Upper lobe of right lung (tissue), 1 donor: ENCODE data around the gene PLEKHN1. TPM values are rescaled to one million over a fixed set of nuclear protein-coding genes. Genes with fewer than 3 reads are reported as not detected.

ENCODE experiments used
- ATAC-seq: fragments of 200-7000 bp; cut with Tn5 transposase; one replicate; pipeline ENCODE4 v1.9.1; 2020; ENCODE audit warnings: mild to moderate bottlenecking, moderate library complexity
- DNase-seq: peaks from one replicate; pipeline ENCODE4 v3.0.0-alpha.2; 2020
- H3K27ac ChIP-seq: fragments of 200-600 bp; one replicate; pipeline ENCODE4 v1.8.0; 2022
- H3K27me3 ChIP-seq: fragments of 200-600 bp; one replicate; pipeline ENCODE4 v1.8.0; 2022; ENCODE audit warnings: mild to moderate bottlenecking
- H3K36me3 ChIP-seq: fragments of 200-600 bp; one replicate; pipeline ENCODE4 v1.8.0; 2022
- H3K4me1 ChIP-seq: fragments of 200-600 bp; one replicate; pipeline ENCODE4 v1.8.0; 2022
- H3K4me3 ChIP-seq: fragments of 200-600 bp; one replicate; pipeline ENCODE4 v1.8.0; 2022; ENCODE audit warnings: mild to moderate bottlenecking
- H3K9me3 ChIP-seq: fragments of 200-600 bp; one replicate; pipeline ENCODE4 v1.8.0; 2022
- intact Hi-C: fragments of 100-400 bp; cut with DNase I; formaldehyde crosslinking; loops from one replicate; pipeline ENCODE4 v1.11.0; 2022
- total RNA-seq: library from RNA; stranded (reverse); fragmentation: NEBNext Ultra II Directional; extraction: Animal tissue kit (Norgen Biotek cat#: 25700); gene quantifications from one replicate; pipeline ENCODE4 v1.2.1, GENCODE V29; 2021
- TF ChIP-seq, protein P1 (sequence below): fragments of 200-600 bp; IDR thresholded peaks from one replicate; pipeline ENCODE4 v1.8.0; 2022; ENCODE audit warnings: antibody characterized with exemption
- donor health status: DM: no; HTN: yes; CAD: no; lungs with severe emphysema.

PLEKHN1 gene
- total RNA-seq, 1 donor from 2014 or later = 2.1 TPM

DNA sequence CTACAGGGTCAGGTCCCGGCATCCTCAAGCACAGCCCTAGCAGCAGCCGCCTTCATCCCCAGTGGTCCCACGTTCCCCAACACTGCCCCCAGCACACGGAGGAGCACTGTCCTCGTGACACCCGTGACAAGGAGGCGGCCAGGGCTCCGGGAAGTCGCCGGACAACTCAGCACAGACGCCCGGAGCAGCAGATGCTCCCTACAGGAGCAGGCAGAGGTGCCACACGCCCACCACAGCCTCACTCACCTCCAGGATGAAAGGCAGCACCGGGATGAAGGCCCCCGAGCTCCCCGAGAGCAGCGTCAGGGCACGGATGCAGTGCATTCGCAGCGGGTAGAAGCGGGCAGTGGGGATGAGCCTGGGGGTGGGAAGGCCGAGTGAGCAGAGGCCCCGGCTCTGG is 15.4 kb upstream of the PLEKHN1 start:
- H3K4me1 ChIP-seq = no peaks in the 10 kb centered on the region
- no peak for DNase-seq
- no peak for ATAC-seq
- peaks cover 87% of the 10 kb centered on the region for H3K36me3 ChIP-seq
- TF ChIP-seq, protein P1, sequence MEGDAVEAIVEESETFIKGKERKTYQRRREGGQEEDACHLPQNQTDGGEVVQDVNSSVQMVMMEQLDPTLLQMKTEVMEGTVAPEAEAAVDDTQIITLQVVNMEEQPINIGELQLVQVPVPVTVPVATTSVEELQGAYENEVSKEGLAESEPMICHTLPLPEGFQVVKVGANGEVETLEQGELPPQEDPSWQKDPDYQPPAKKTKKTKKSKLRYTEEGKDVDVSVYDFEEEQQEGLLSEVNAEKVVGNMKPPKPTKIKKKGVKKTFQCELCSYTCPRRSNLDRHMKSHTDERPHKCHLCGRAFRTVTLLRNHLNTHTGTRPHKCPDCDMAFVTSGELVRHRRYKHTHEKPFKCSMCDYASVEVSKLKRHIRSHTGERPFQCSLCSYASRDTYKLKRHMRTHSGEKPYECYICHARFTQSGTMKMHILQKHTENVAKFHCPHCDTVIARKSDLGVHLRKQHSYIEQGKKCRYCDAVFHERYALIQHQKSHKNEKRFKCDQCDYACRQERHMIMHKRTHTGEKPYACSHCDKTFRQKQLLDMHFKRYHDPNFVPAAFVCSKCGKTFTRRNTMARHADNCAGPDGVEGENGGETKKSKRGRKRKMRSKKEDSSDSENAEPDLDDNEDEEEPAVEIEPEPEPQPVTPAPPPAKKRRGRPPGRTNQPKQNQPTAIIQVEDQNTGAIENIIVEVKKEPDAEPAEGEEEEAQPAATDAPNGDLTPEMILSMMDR = no peak
- H3K27me3 ChIP-seq = no peaks in the 10 kb centered on the region
- no peak overlapping the region for H3K27ac ChIP-seq
- H3K9me3 ChIP-seq = no peaks in the 10 kb centered on the region
- no peak overlapping the region for H3K4me3 ChIP-seq
- intact Hi-C loops = no loop called here

DNA sequence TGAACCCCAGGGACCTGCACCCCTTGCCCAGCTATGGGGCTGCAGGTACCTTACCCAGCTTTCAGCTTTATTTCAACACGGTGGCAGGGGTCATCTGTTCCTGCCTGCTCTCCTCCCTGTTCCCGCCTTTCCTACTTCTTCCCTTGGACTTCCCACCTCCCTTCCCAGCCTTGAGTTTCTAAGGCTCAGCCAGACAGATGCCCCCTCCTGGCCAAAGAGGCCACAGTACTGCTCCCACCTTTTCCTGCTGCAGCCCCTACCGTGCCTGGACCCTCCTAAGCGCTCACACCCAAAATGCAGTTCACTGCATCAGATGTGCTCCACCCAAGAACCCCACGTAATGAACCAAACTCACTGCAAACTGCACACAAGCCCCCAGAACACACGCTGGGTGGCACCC is 14.9 kb upstream of the PLEKHN1 start:
- DNase-seq (no peak), ATAC-seq (no peak)
- intact Hi-C loops = no loop called here
- Histone ChIP-seq H3K27ac (no peak overlapping the region), H3K4me3 (no peak overlapping the region), H3K27me3 (no peaks in the 10 kb centered on the region), H3K36me3 (peaks cover 87% of the 10 kb centered on the region), H3K9me3 (no peaks in the 10 kb centered on the region), H3K4me1 (no peaks in the 10 kb centered on the region)
- TF ChIP-seq, protein P1 = no peak

DNA sequence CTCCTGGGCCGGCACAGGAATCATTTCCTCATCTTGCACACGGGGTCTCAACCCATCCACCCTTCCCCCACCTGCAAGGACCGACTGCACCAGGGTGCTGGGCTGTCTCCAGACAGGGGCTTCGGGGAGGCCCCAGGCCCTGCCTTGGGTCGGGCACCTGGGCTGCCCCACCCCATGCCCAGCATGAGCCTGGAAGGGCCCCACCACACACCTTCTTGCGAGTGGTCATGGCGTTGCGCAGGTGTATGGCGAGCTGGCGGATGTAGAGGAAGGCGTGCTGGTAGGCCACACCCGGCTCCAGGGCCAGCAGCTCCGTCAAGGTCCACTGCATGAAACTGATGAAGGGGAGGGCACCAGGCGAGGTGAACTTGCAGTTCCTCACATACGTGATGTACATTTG is 14.1 kb upstream of the PLEKHN1 start:
- no peaks in the 10 kb centered on the region for H3K9me3 ChIP-seq
- H3K27ac ChIP-seq = no peak overlapping the region
- intact Hi-C loops = no loop called here
- DNase-seq (no peak), ATAC-seq (no peak)
- peaks cover 84% of the 10 kb centered on the region for H3K36me3 ChIP-seq
- TF ChIP-seq, protein P1 = no peak
- no peak overlapping the region for H3K4me3 ChIP-seq
- peaks cover under 1% of the 10 kb centered on the region for H3K4me1 ChIP-seq
- H3K27me3 ChIP-seq = no peaks in the 10 kb centered on the region

DNA sequence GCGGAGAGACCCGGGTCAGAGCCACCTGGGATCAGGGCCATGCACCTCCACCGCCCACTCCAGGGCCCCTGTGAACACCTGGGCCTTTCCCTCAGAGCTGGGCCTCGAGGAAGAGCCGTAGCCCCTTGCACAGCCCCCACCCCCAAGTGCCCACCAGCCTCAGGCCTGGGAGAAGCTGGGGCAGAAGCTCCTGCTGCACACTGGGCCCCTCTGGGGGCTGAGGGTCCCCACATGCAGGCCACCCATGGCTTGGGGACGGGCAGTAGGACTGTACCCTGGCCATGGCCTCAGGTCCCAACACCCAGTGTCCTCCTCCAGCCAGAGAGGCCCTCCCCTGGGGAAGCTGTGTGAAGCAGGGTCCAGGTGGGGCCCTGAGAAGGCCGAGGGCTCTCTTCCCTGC is 13.7 kb upstream of the PLEKHN1 start:
- peaks cover 82% of the 10 kb centered on the region for H3K36me3 ChIP-seq
- peaks cover 4% of the 10 kb centered on the region for H3K4me1 ChIP-seq
- no peak overlapping the region for H3K4me3 ChIP-seq
- TF ChIP-seq, protein P1 = no peak
- no peaks in the 10 kb centered on the region for H3K27me3 ChIP-seq
- intact Hi-C loops = no loop called here
- no peak overlapping the region for H3K27ac ChIP-seq
- DNase-seq (no peak), ATAC-seq (no peak)
- no peaks in the 10 kb centered on the region for H3K9me3 ChIP-seq

DNA sequence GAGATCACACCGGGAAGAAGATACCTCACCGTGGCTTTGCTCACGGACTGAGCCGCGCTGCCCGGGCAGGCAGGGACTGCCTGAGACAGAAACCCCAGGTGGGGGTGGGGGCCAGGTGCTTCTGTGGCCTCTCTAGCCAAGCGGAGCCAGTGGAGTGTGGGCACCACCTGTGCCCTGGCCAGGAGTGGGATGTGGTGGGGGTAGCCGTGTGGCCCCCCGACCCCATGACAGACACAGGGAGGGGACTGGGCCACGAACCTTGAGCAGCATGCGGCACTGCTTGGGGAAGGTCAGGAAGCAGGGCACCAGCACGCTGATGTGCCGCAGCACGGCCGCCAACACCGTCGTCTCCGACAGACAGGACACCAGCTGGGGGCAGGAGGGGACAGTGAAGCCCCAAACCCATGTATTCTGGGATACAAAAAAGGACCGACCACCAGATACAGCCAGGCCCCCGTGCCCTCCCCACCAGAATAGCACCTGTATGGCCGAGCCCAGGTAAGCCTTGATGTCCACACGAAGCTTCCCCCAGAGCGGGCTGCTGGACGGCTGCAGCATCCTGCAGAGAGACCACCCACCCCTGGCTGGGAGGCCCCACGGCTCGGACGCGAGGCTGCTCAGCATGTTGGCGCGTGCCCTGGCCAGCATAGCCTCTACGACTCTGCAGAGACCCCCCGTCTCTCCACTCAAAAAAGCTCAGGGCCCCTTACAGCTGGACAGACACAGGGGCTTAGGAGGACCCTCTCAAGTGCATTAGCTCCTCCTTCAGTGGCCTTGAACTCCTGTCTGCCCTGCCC is 12.6 kb upstream of the PLEKHN1 start:
- TF ChIP-seq, protein P1 = no peak
- intact Hi-C loops = no loop called here
- no peak for ATAC-seq

More for the DNA sequence above, 12.6 kb upstream of the PLEKHN1 start:
- H3K9me3 ChIP-seq = no peaks in the 10 kb centered on the region
- no peak overlapping the region for H3K4me3 ChIP-seq
- no peak for DNase-seq
- H3K27me3 ChIP-seq = no peaks in the 10 kb centered on the region
- peaks cover 75% of the 10 kb centered on the region for H3K36me3 ChIP-seq
- H3K27ac ChIP-seq = no peak overlapping the region
- peaks cover 13% of the 10 kb centered on the region for H3K4me1 ChIP-seq
